H9 (cell line): ENCODE measurements around the gene FANCC. TPM values are rescaled to one million over a fixed set of nuclear protein-coding genes. Genes with fewer than 3 reads are reported as not detected.

ENCODE experiments used
- DNase-seq: peaks from one replicate; pipeline ENCODE4 v3.0.0-alpha.2; 2017
- H2AFZ ChIP-seq: one replicate; pipeline ENCODE4 v1.6.1; 2013; ENCODE audit warnings: mild to moderate bottlenecking, low read length, control low read depth, moderate library complexity
- H2AK5ac ChIP-seq: 2 replicates; pipeline ENCODE4 v1.6.1; 2013; ENCODE audit warnings: low read length, control low read depth, mixed read lengths; ENCODE audit not compliant: insufficient read length
- H2BK120ac ChIP-seq: one replicate; pipeline ENCODE4 v1.6.1; 2013; ENCODE audit warnings: low read depth, mild to moderate bottlenecking, low read length, control low read depth, inconsistent platforms; ENCODE audit not compliant: poor library complexity, severe bottlenecking
- H2BK12ac ChIP-seq: 2 replicates; pipeline ENCODE4 v1.6.1; 2013; ENCODE audit warnings: low read length, control low read depth, mixed read lengths, low read depth; ENCODE audit not compliant: insufficient read length
- H2BK15ac ChIP-seq: 2 replicates; pipeline ENCODE4 v1.6.1; 2013; ENCODE audit warnings: low read depth, low read length, control low read depth
- H2BK20ac ChIP-seq: one replicate; pipeline ENCODE4 v1.6.1; 2013; ENCODE audit warnings: low read depth, mild to moderate bottlenecking, low read length, control low read depth, inconsistent platforms; ENCODE audit not compliant: poor library complexity, severe bottlenecking
- H2BK5ac ChIP-seq: 2 replicates; pipeline ENCODE4 v1.6.1; 2013; ENCODE audit warnings: low read length, control low read depth, mixed read lengths; ENCODE audit not compliant: insufficient read length
- H3K14ac ChIP-seq: 2 replicates; pipeline ENCODE4 v1.6.1; 2013; ENCODE audit warnings: low read length, control low read depth; ENCODE audit not compliant: insufficient read depth
- H3K18ac ChIP-seq: 2 replicates; pipeline ENCODE4 v1.6.1; 2013; ENCODE audit warnings: low read depth, mild to moderate bottlenecking, mixed read lengths, low read length, control low read depth; ENCODE audit not compliant: insufficient read length
- H3K23ac ChIP-seq: 2 replicates; pipeline ENCODE4 v1.6.1; 2013; ENCODE audit warnings: low read length, control low read depth, mixed read lengths, low read depth; ENCODE audit not compliant: insufficient read length
- H3K23me2 ChIP-seq: 2 replicates; pipeline ENCODE4 v1.6.1; 2013; ENCODE audit warnings: low read depth, mild to moderate bottlenecking, mixed read lengths, low read length, control low read depth; ENCODE audit not compliant: insufficient read length, poor library complexity, severe bottlenecking
- H3K27ac ChIP-seq: 2 replicates; pipeline ENCODE4 v1.5.1; 2013; ENCODE audit warnings: low read length, control low read depth, mixed read lengths, low read depth; ENCODE audit not compliant: insufficient read length
- H3K27me3 ChIP-seq: 2 replicates; pipeline ENCODE4 v1.6.1; 2013; ENCODE audit warnings: low read length, control low read depth, inconsistent platforms; ENCODE audit not compliant: insufficient read depth
- H3K4ac ChIP-seq: 2 replicates; pipeline ENCODE4 v1.6.1; 2013; ENCODE audit warnings: low read depth, mild to moderate bottlenecking, control low read depth, inconsistent platforms, low read length, moderate library complexity
- H3K4me1 ChIP-seq: 2 replicates; pipeline ENCODE4 v1.6.1; 2013; ENCODE audit warnings: low read length, control low read depth, inconsistent platforms; ENCODE audit not compliant: insufficient read depth
- H3K4me2 ChIP-seq: 2 replicates; pipeline ENCODE4 v1.6.1; 2013; ENCODE audit warnings: low read length, control low read depth, mixed read lengths; ENCODE audit not compliant: insufficient read length, insufficient read depth
- H3K56ac ChIP-seq: 2 replicates; pipeline ENCODE4 v1.6.1; 2013; ENCODE audit warnings: low read depth, mild to moderate bottlenecking, mixed read lengths, low read length, control low read depth; ENCODE audit not compliant: insufficient read length
- H3K79me1 ChIP-seq: 2 replicates; pipeline ENCODE4 v1.6.1; 2013; ENCODE audit warnings: low read depth, mild to moderate bottlenecking, moderate library complexity, low read length, control low read depth, inconsistent platforms; ENCODE audit not compliant: insufficient read depth, poor library complexity, severe bottlenecking
- H3K79me2 ChIP-seq: 2 replicates; pipeline ENCODE4 v1.6.1; 2013; ENCODE audit warnings: low read length, control low read depth, inconsistent platforms; ENCODE audit not compliant: insufficient read depth
- H3K9ac ChIP-seq: 2 replicates; pipeline ENCODE4 v1.6.1; 2013; ENCODE audit warnings: low read length, control low read depth, mixed read lengths; ENCODE audit not compliant: insufficient read length; ENCODE audit errors: extremely low read depth
- H3K9me3 ChIP-seq: one replicate; pipeline ENCODE4 v1.6.1; 2013; ENCODE audit warnings: low read depth, low read length, inconsistent platforms; ENCODE audit not compliant: control insufficient read depth
- H3T11ph ChIP-seq: one replicate; pipeline ENCODE4 v1.6.1; 2013; ENCODE audit warnings: mild to moderate bottlenecking, low read length, control low read depth, inconsistent platforms
- H4K20me1 ChIP-seq: one replicate; pipeline ENCODE4 v1.6.1; 2013; ENCODE audit not compliant: control insufficient read depth, insufficient read length, insufficient read depth
- H4K5ac ChIP-seq: 2 replicates; pipeline ENCODE4 v1.6.1; 2013; ENCODE audit warnings: low read depth, mild to moderate bottlenecking, mixed read lengths, low read length, control low read depth; ENCODE audit not compliant: insufficient read length
- H4K8ac ChIP-seq: replicated peaks from 2 replicates; pipeline ENCODE4 v1.6.1; 2013; ENCODE audit warnings: low read length, control low read depth, mixed read lengths, low read depth; ENCODE audit not compliant: insufficient read length
- H4K91ac ChIP-seq: 2 replicates; pipeline ENCODE4 v1.6.1; 2013; ENCODE audit warnings: low read depth, mild to moderate bottlenecking, moderate library complexity, mixed read lengths, low read length, control low read depth; ENCODE audit not compliant: insufficient read length
- H3K27ac Mint-ChIP-seq, 3 experiments: 2 replicates in 2 of 3; 3 replicates in 1 of 3; pipeline ENCODE4 v1.8.0; 2020 to 2021; ENCODE audit warnings: mixed read lengths in 3 of 3, mild to moderate bottlenecking in 1 of 3, moderate library complexity in 1 of 3
- H3K27me3 Mint-ChIP-seq: 2 replicates; pipeline ENCODE4 v1.8.0; 2021; ENCODE audit warnings: low read depth, mild to moderate bottlenecking, moderate library complexity, mixed read lengths
- H3K36me3 Mint-ChIP-seq, 3 experiments: 2 replicates in 2 of 3; 3 replicates in 1 of 3; pipeline ENCODE4 v1.8.0; 2020 to 2021; ENCODE audit warnings: low read depth in 3 of 3, mixed read lengths in 3 of 3; ENCODE audit not compliant: insufficient read depth in 1 of 3
- H3K4me1 Mint-ChIP-seq, 2 experiments: 2 replicates each; pipeline ENCODE4 v1.8.0; 2020; ENCODE audit warnings: mixed read lengths in 2 of 2
- H3K4me3 Mint-ChIP-seq, 2 experiments: 2 replicates in 1 of 2; 3 replicates in 1 of 2; pipeline ENCODE4 v1.8.0; 2020 to 2021; ENCODE audit warnings: mild to moderate bottlenecking in 2 of 2, mixed read lengths in 2 of 2, moderate library complexity in 1 of 2
- H3K9me3 Mint-ChIP-seq, 2 experiments: 2 replicates in 1 of 2; 3 replicates in 1 of 2; pipeline ENCODE4 v1.8.0; 2020; ENCODE audit warnings: mild to moderate bottlenecking in 2 of 2, mixed read lengths in 2 of 2, moderate library complexity in 1 of 2
- WGBS: extraction: QIAGEN DNeasy Blood & Tissue Kit; methylation state at CpG from one replicate; pipeline ENCODE4 v1.1.7; 2013; ENCODE audit warnings: missing lambda C conversion rate, low lambda C conversion rate, mixed read lengths; ENCODE audit not compliant: insufficient read length; ENCODE audit errors: extremely low coverage; 5-methylcytosine and 5-hydroxymethylcytosine counted together
- microRNA-seq: library from miRNA; unstranded; fragments of <30 nt; microRNA quantifications from one replicate; pipeline ENCODE4, GENCODE V29; 2020; ENCODE audit warnings: borderline microRNAs expressed
- total RNA-seq: library from RNA; stranded (reverse); gene quantifications from 2 replicates; pipeline ENCODE4 v1.2.1, GENCODE V29; 2021
- TF ChIP-seq, protein P1 (sequence below): fragments of 200-600 bp; sonication (generic); conservative IDR thresholded peaks from 3 replicates; pipeline ENCODE4 v1.8.0; 2021; ENCODE audit warnings: antibody characterized with exemption, mild to moderate bottlenecking

FANCC gene
- total RNA-seq, 1 experiment from 2014 or later, result 14.6 TPM

DNA sequence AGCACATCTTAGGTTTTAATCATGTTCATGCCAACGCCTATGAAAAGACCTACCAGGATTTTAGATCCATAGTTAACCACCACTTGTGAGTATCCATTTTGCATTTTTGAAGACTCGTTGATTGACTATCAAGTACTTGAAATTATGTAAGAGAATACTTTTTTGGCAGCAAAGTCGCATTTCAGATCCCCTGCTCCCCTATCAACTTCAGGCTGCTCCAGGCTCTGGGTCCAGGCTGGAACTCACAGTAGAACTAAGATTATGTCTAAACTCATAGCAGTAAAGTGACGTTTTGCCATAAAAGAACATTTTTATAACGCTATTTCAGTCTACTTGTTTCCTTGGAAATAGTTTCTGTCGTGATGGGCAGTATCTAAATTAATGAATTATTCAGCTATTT is 267.7 kb downstream of the FANCC start:
- H3K23me2 ChIP-seq, result peaks cover 5% of the 10 kb centered on the region
- H3K27ac ChIP-seq, result no peak overlapping the region
- H2BK20ac ChIP-seq, result no peak overlapping the region
- H4K91ac ChIP-seq, result no peak overlapping the region
- no peaks in the 10 kb centered on the region for H3K79me2 ChIP-seq
- H4K20me1 ChIP-seq, result no peaks in the 10 kb centered on the region
- Mint-ChIP-seq H3K4me3 (no peak overlapping the region; a peak in 1 of 5 replicates), H3K27me3 (peaks cover 37% of the 10 kb centered on the region), H3K9me3 (no peaks in the 10 kb centered on the region), H3K4me1 (peaks cover 28 to 34% of the 10 kb centered on the region in 2 experiments), H3K36me3 (no peaks in the 10 kb centered on the region), H3K27ac (no peak overlapping the region)
- H3K27me3 ChIP-seq, result no peaks in the 10 kb centered on the region
- no peak overlapping the region for H2BK5ac ChIP-seq
- H2BK15ac ChIP-seq, result no peak overlapping the region
- H3K14ac ChIP-seq, result no peak overlapping the region
- no peak overlapping the region for H3K9ac ChIP-seq
- H3K4ac ChIP-seq, result no peak overlapping the region
- no peak overlapping the region for H4K5ac ChIP-seq
- DNase-seq, result no peak
- no peak overlapping the region for H3K4me2 ChIP-seq
- H2AK5ac ChIP-seq, result no peak overlapping the region
- no peak overlapping the region for H3T11ph ChIP-seq
- no peak overlapping the region for H2BK120ac ChIP-seq
- no peak overlapping the region for H4K8ac ChIP-seq
- no peak overlapping the region for H3K23ac ChIP-seq
- H3K79me1 ChIP-seq, result no peaks in the 10 kb centered on the region
- H3K4me1 ChIP-seq, result 0 out of 2 replicates have a peak, but pooled peaks cover 2% of the 10 kb centered on the region
- no peak overlapping the region for H3K56ac ChIP-seq
- no peaks in the 10 kb centered on the region for H3K9me3 ChIP-seq
- WGBS, result no CpG with 5 or more reads among the region's 6 CpGs
- no peak overlapping the region for H3K18ac ChIP-seq
- TF ChIP-seq, protein P1, sequence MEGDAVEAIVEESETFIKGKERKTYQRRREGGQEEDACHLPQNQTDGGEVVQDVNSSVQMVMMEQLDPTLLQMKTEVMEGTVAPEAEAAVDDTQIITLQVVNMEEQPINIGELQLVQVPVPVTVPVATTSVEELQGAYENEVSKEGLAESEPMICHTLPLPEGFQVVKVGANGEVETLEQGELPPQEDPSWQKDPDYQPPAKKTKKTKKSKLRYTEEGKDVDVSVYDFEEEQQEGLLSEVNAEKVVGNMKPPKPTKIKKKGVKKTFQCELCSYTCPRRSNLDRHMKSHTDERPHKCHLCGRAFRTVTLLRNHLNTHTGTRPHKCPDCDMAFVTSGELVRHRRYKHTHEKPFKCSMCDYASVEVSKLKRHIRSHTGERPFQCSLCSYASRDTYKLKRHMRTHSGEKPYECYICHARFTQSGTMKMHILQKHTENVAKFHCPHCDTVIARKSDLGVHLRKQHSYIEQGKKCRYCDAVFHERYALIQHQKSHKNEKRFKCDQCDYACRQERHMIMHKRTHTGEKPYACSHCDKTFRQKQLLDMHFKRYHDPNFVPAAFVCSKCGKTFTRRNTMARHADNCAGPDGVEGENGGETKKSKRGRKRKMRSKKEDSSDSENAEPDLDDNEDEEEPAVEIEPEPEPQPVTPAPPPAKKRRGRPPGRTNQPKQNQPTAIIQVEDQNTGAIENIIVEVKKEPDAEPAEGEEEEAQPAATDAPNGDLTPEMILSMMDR, result no peak
- H2AFZ ChIP-seq, result no peak overlapping the region
- no peak overlapping the region for H2BK12ac ChIP-seq

Small RNA genes within 50 kb of the gene (microRNA-seq; reads per million reads assigned to microRNA genes)
- gene MIR23B, result 378 reads per million, percentile 86 among the genes with 10 or more reads in this experiment
- not detected for gene MIR24-1
- gene MIR27B, result 52.3 reads per million, percentile 65 among the genes with 10 or more reads in this experiment
- gene MIR3074, result not detected
- gene MIR6081, result not detected

Other genes starting within 250 kb of the FANCC start
- gene PTCH1, start 199.3 kb upstream of the FANCC start, total RNA-seq, result 6.5 and 9.1 TPM in 2 replicates